ENCODE measurements around the gene ILDR1. TPM values are rescaled to one million over a fixed set of nuclear protein-coding genes. Genes with fewer than 3 reads are reported as not detected.
"Not testable (repeated sequence)": the region's sequence is repeated elsewhere in the genome, so short reads cannot be mapped to it uniquely, and the experiment has no call there.

ILDR1 gene
- total and polyA plus RNA-seq, 2 experiments from 2014 or later, result 0.66 to 0.97 TPM

DNA sequence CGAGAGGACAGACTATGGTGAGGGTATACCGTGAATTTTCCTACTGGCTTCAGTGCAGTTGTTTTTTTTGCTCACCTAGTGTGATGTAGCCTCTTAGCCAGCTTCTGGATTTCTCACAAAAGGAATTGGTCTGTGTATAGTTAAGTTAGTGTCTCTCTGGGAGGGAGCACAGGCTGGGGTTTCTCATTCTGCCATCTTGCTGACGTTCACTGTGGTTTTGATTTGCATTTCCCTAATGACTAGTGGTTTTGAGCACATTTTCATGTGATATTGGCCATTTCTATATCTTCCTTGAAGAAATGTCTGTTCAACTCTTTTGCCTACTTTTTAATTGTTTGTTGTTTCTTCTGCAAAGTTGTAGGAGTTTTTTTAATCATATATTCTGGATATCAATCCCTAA is 30.9 kb upstream of the ILDR1 start (continued):
- TF ChIP-seq, protein P1, sequence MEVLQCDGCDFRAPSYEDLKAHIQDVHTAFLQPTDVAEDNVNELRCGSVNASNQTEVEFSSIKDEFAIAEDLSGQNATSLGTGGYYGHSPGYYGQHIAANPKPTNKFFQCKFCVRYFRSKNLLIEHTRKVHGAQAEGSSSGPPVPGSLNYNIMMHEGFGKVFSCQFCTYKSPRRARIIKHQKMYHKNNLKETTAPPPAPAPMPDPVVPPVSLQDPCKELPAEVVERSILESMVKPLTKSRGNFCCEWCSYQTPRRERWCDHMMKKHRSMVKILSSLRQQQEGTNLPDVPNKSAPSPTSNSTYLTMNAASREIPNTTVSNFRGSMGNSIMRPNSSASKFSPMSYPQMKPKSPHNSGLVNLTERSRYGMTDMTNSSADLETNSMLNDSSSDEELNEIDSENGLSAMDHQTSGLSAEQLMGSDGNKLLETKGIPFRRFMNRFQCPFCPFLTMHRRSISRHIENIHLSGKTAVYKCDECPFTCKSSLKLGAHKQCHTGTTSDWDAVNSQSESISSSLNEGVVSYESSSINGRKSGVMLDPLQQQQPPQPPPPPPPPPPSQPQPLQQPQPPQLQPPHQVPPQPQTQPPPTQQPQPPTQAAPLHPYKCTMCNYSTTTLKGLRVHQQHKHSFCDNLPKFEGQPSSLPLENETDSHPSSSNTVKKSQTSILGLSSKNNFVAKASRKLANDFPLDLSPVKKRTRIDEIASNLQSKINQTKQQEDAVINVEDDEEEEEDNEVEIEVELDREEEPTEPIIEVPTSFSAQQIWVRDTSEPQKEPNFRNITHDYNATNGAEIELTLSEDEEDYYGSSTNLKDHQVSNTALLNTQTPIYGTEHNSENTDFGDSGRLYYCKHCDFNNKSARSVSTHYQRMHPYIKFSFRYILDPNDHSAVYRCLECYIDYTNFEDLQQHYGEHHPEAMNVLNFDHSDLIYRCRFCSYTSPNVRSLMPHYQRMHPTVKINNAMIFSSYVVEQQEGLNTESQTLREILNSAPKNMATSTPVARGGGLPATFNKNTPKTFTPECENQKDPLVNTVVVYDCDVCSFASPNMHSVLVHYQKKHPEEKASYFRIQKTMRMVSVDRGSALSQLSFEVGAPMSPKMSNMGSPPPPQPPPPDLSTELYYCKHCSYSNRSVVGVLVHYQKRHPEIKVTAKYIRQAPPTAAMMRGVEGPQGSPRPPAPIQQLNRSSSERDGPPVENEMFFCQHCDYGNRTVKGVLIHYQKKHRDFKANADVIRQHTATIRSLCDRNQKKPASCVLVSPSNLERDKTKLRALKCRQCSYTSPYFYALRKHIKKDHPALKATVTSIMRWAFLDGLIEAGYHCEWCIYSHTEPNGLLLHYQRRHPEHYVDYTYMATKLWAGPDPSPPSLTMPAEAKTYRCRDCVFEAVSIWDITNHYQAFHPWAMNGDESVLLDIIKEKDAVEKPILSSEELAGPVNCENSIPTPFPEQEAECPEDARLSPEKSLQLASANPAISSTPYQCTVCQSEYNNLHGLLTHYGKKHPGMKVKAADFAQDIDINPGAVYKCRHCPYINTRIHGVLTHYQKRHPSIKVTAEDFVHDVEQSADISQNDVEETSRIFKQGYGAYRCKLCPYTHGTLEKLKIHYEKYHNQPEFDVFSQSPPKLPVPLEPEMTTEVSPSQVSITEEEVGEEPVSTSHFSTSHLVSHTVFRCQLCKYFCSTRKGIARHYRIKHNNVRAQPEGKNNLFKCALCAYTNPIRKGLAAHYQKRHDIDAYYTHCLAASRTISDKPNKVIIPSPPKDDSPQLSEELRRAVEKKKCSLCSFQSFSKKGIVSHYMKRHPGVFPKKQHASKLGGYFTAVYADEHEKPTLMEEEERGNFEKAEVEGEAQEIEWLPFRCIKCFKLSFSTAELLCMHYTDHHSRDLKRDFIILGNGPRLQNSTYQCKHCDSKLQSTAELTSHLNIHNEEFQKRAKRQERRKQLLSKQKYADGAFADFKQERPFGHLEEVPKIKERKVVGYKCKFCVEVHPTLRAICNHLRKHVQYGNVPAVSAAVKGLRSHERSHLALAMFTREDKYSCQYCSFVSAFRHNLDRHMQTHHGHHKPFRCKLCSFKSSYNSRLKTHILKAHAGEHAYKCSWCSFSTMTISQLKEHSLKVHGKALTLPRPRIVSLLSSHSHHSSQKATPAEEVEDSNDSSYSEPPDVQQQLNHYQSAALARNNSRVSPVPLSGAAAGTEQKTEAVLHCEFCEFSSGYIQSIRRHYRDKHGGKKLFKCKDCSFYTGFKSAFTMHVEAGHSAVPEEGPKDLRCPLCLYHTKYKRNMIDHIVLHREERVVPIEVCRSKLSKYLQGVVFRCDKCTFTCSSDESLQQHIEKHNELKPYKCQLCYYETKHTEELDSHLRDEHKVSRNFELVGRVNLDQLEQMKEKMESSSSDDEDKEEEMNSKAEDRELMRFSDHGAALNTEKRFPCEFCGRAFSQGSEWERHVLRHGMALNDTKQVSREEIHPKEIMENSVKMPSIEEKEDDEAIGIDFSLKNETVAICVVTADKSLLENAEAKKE (CRISPR knock-in tag; IDR thresholded peaks at IDR 0.05), result no peak
- TF ChIP-seq, protein P2, sequence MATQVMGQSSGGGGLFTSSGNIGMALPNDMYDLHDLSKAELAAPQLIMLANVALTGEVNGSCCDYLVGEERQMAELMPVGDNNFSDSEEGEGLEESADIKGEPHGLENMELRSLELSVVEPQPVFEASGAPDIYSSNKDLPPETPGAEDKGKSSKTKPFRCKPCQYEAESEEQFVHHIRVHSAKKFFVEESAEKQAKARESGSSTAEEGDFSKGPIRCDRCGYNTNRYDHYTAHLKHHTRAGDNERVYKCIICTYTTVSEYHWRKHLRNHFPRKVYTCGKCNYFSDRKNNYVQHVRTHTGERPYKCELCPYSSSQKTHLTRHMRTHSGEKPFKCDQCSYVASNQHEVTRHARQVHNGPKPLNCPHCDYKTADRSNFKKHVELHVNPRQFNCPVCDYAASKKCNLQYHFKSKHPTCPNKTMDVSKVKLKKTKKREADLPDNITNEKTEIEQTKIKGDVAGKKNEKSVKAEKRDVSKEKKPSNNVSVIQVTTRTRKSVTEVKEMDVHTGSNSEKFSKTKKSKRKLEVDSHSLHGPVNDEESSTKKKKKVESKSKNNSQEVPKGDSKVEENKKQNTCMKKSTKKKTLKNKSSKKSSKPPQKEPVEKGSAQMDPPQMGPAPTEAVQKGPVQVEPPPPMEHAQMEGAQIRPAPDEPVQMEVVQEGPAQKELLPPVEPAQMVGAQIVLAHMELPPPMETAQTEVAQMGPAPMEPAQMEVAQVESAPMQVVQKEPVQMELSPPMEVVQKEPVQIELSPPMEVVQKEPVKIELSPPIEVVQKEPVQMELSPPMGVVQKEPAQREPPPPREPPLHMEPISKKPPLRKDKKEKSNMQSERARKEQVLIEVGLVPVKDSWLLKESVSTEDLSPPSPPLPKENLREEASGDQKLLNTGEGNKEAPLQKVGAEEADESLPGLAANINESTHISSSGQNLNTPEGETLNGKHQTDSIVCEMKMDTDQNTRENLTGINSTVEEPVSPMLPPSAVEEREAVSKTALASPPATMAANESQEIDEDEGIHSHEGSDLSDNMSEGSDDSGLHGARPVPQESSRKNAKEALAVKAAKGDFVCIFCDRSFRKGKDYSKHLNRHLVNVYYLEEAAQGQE (IDR thresholded peaks at IDR 0.05; ENCODE audit: unreplicated experiment), result no peak
- no peak for TF ChIP-seq EZH2phosphoT487 (IDR thresholded peaks at IDR 0.05; ENCODE audit: unreplicated experiment)
- no peak for TF ChIP-seq CREB1 (CRISPR knock-in tag; IDR thresholded peaks at IDR 0.05; ENCODE audit: low read depth)
- no peak for TF ChIP-seq EZH2 (IDR thresholded peaks at IDR 0.05; ENCODE audit: low read depth, unreplicated experiment)
- no peak for TF ChIP-seq JUNB (IDR thresholded peaks at IDR 0.05; ENCODE audit: unreplicated experiment)
- TF ChIP-seq POLR2AphosphoS5 (IDR thresholded peaks at IDR 0.05; ENCODE audit: low read depth), result no peak

DNA sequence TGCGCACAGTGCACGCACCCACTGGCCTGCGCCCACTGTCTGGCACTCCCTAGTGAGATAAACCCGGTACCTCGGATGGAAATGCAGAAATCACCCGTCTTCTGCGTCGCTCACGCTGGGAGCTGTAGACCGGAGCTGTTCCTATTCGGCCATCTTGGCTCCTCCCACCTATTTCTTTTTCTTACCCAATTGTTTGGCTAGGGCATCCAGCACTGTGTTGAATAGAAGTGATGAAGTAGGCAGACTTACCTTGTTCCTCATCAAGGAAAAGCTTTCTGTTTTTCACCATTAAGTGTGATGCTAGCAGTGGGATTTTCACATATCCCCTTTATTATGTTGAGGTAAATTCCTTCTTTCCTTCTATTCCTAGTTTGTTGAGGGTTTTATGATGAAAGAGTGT is 25.7 kb upstream of the ILDR1 start:
- H3K79me2 ChIP-seq (replicated peaks; ENCODE audit: insufficient read depth); H3K36me3 ChIP-seq (ENCODE audit: insufficient read depth); H3K4me1 ChIP-seq (ENCODE audit: insufficient read depth); H3K27me3 Mint-ChIP-seq (ENCODE audit: insufficient read depth, low read depth, poor library complexity); H3K27ac ChIP-seq (ENCODE audit: low read depth); H3K4me3 ChIP-seq; H2AFZ ChIP-seq; ATAC-seq; H3K4me1 Mint-ChIP-seq; H3K4me2 ChIP-seq; H3K27me3 ChIP-seq (ENCODE audit: insufficient read depth); H3K9me2 ChIP-seq (ENCODE audit: insufficient read depth); H3F3A ChIP-seq (replicated peaks; ENCODE audit: low read depth); H4K20me1 ChIP-seq (replicated peaks; ENCODE audit: insufficient read depth); H3K4me3 Mint-ChIP-seq; H3K27ac Mint-ChIP-seq: not testable (repeated sequence)
- peak; percentile 32 for DNase-seq (ENCODE audit: low spot score)
- Mint-ChIP-seq H3K9me3 (peaks cover 15% of the 10 kb centered on the region), H3K36me3 (ENCODE audit: low read depth) (peaks cover 10% of the 10 kb centered on the region)

DNA sequence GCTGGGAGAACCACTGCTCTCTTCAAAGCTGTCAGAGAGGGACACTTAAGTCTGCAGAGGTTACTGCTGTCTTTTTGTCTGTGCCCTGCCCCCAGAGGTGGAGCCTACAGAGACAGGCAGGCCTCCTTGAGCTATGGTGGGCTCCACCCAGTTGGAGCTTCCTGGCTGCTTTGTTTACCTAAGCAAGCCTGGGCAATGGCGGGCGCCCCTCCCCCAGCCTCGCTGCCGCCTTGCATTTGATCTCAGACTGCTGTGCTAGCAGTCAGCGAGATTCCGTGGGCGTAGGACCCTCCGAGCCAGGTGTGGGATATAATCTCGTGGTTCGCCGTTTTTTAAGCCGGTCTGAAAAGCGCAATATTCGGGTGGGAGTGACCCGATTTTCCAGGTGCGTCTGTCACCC is 25.2 kb upstream of the ILDR1 start:
- not testable (repeated sequence) for H3K27ac ChIP-seq (ENCODE audit: low read depth); DNase-seq (ENCODE audit: low spot score); H3K36me3 ChIP-seq (ENCODE audit: insufficient read depth); ATAC-seq; H3K27me3 ChIP-seq (ENCODE audit: insufficient read depth); H3K4me2 ChIP-seq; H2AFZ ChIP-seq; H3K4me3 Mint-ChIP-seq; H3K27ac Mint-ChIP-seq; H4K20me1 ChIP-seq (replicated peaks; ENCODE audit: insufficient read depth); H3K4me1 ChIP-seq (ENCODE audit: insufficient read depth); H3K27me3 Mint-ChIP-seq (ENCODE audit: insufficient read depth, low read depth, poor library complexity); H3K4me3 ChIP-seq; H3F3A ChIP-seq (replicated peaks; ENCODE audit: low read depth); H3K4me1 Mint-ChIP-seq; H3K9me2 ChIP-seq (ENCODE audit: insufficient read depth); H3K79me2 ChIP-seq (replicated peaks; ENCODE audit: insufficient read depth)
- Mint-ChIP-seq H3K9me3 (peaks cover 15% of the 10 kb centered on the region), H3K36me3 (ENCODE audit: low read depth) (peaks cover 10% of the 10 kb centered on the region)
